ENCODE results near the gene NOL11. TPM values are rescaled to one million over a fixed set of nuclear protein-coding genes. Genes with fewer than 3 reads are reported as not detected.
A peak's percentile ranks its signal among the peaks of the same experiment; 100 is the strongest.
"Not testable (repeated sequence)": the region's sequence is repeated elsewhere in the genome, so short reads cannot be mapped to it uniquely, and the experiment has no call there.

The NOL11 gene
- total RNA-seq, 1 experiment from 2014 or later: 104 TPM

- DNase-seq (ENCODE audit: low read depth): no peak
These were observed 9.4 kb upstream of the NOL11 start for GRCh38 chr17:67708378-67708777.

GRCh38 chr17:67711916-67712315 is 5.8 kb upstream of the NOL11 start:
- no peak for DNase-seq (ENCODE audit: low read depth)

- no peak for DNase-seq (ENCODE audit: low read depth)
These were observed 5.4 kb upstream of the NOL11 start for GRCh38 chr17:67712375-67712774.

GRCh38 chr17:67713169-67713568 is 4.6 kb upstream of the NOL11 start:
- DNase-seq (ENCODE audit: low read depth): no peak

- no peak for DNase-seq (ENCODE audit: low read depth)
These were observed 1.3 kb upstream of the NOL11 start for GRCh38 chr17:67716405-67716798.

- no peak for DNase-seq (ENCODE audit: low read depth)
These were observed 528 bp upstream of the NOL11 start for GRCh38 chr17:67717192-67717623.

- peak; percentile 46 for DNase-seq (ENCODE audit: low read depth)
These were observed 697 bp downstream of the NOL11 start for GRCh38 chr17:67718325-67718941.

GRCh38 chr17:67725373-67725791 is 7.6 kb downstream of the NOL11 start:
- DNase-seq (ENCODE audit: low read depth): no peak

GRCh38 chr17:67725807-67726206 is 8.1 kb downstream of the NOL11 start:
- DNase-seq (ENCODE audit: low read depth): no peak

GRCh38 chr17:67727152-67728039 is 9.7 kb downstream of the NOL11 start:
- DNase-seq (ENCODE audit: low read depth): not testable (repeated sequence)

GRCh38 chr17:67729903-67730302 is 12.2 kb downstream of the NOL11 start:
- no peak for DNase-seq (ENCODE audit: low read depth)

GRCh38 chr17:67730731-67731130 is 13.0 kb downstream of the NOL11 start:
- DNase-seq (ENCODE audit: low read depth): no peak

GRCh38 chr17:67733449-67733848 is 15.7 kb downstream of the NOL11 start:
- DNase-seq (ENCODE audit: low read depth): no peak

- DNase-seq (ENCODE audit: low read depth): no peak
These were observed 19.4 kb downstream of the NOL11 start for GRCh38 chr17:67737145-67737544.

- DNase-seq (ENCODE audit: low read depth): no peak
These were observed 24.3 kb downstream of the NOL11 start for GRCh38 chr17:67742025-67742424.

- no peak for DNase-seq (ENCODE audit: low read depth)
These were observed 29.2 kb downstream of the NOL11 start for GRCh38 chr17:67746704-67747571.

GRCh38 chr17:67747681-67748235 is 30.0 kb downstream of the NOL11 start:
- DNase-seq (ENCODE audit: low read depth): no peak

- DNase-seq (ENCODE audit: low read depth): no peak
These were observed 32.3 kb downstream of the NOL11 start for GRCh38 chr17:67750067-67750466.

GRCh38 chr17:67751101-67752074 is 33.7 kb downstream of the NOL11 start:
- no peak for DNase-seq (ENCODE audit: low read depth)

GRCh38 chr17:67752160-67752559 is 34.4 kb downstream of the NOL11 start:
- DNase-seq (ENCODE audit: low read depth): not testable (repeated sequence)

GRCh38 chr17:67753026-67753425 is 35.3 kb downstream of the NOL11 start:
- no peak for DNase-seq (ENCODE audit: low read depth)

Data from Daoy (cell line).